WTC11 (cell line): ENCODE measurements around the gene RIMKLB. TPM values are rescaled to one million over a fixed set of nuclear protein-coding genes. Genes with fewer than 3 reads are reported as not detected.

Source experiments
- ATAC-seq: fragments of 200-7000 bp; cut with Tn5 transposase; 2 replicates; pipeline ENCODE4 v1.10.0; 2021; ENCODE audit warnings: mild to moderate bottlenecking, moderate library complexity
- CTCF ChIA-PET: fragments of 300-600 bp; sonication (Branson Sonifier 250); formaldehyde crosslinking; loops from one replicate; lab custom pipeline; 2021; ENCODE audit warnings: antibody characterized with exemption; lab: Charles Lee
- POLR2A ChIA-PET: fragments of 350-600 bp; sonication (Branson Sonifier 250); formaldehyde crosslinking; loops from one replicate; lab custom pipeline; 2021; ENCODE audit warnings: antibody characterized with exemption; lab: Charles Lee
- DNase-seq: peaks from one replicate; pipeline ENCODE4 v3.0.0; 2021; ENCODE audit warnings: low spot score
- H3K27ac Mint-ChIP-seq: 2 replicates; pipeline ENCODE4 v1.8.0; 2021; ENCODE audit warnings: mixed read lengths
- H3K27me3 Mint-ChIP-seq: 2 replicates; pipeline ENCODE4 v1.8.0; 2021; ENCODE audit warnings: low read depth, mild to moderate bottlenecking, moderate library complexity, mixed read lengths
- H3K36me3 Mint-ChIP-seq: 2 replicates; pipeline ENCODE4 v1.8.0; 2021; ENCODE audit warnings: mixed read lengths
- H3K4me1 Mint-ChIP-seq: 2 replicates; pipeline ENCODE4 v1.8.0; 2022; ENCODE audit warnings: mixed read lengths
- H3K4me3 Mint-ChIP-seq: 2 replicates; pipeline ENCODE4 v1.8.0; 2021; ENCODE audit warnings: mild to moderate bottlenecking, moderate library complexity, mixed read lengths
- H3K9me3 Mint-ChIP-seq: 2 replicates; pipeline ENCODE4 v1.8.0; 2021; ENCODE audit warnings: mixed read lengths
- ETV6 ChIP-seq: sonication (generic); formaldehyde crosslinking; IDR thresholded peaks from 2 replicates; pipeline ENCODE4 v1.8.1; 2022; ENCODE audit warnings: mild to moderate bottlenecking, missing genetic modification reagents
- HMGA2 ChIP-seq: fragments of 250-450 bp; sonication (Bioruptor Pico); IDR thresholded peaks from 2 replicates; pipeline ENCODE4 v1.4.0; 2021; ENCODE audit warnings: mild to moderate bottlenecking, moderate library complexity
- NFE2L1 ChIP-seq: sonication (generic); formaldehyde crosslinking; IDR thresholded peaks from 2 replicates; pipeline ENCODE4 v1.8.1; 2023; ENCODE audit warnings: missing genetic modification reagents
- NR1H2 ChIP-seq: sonication (generic); formaldehyde crosslinking; IDR thresholded peaks from 2 replicates; pipeline ENCODE4 v1.9.0; 2021; ENCODE audit warnings: mild to moderate bottlenecking, moderate library complexity, missing genetic modification reagents
- OVOL2 ChIP-seq: fragments of 250-450 bp; sonication (Bioruptor Pico); IDR thresholded peaks from 2 replicates; pipeline ENCODE4 v1.9.0; 2021; ENCODE audit warnings: mild to moderate bottlenecking, borderline replicate concordance
- ZNF219 ChIP-seq: sonication (generic); formaldehyde crosslinking; IDR thresholded peaks from 2 replicates; pipeline ENCODE4 v1.8.0; 2023; ENCODE audit warnings: missing genetic modification reagents, mild to moderate bottlenecking, borderline replicate concordance
- ZNF396 ChIP-seq: fragments of 250-450 bp; sonication (Bioruptor Pico); IDR thresholded peaks from 2 replicates; pipeline ENCODE4 v1.8.0; 2021; ENCODE audit warnings: mild to moderate bottlenecking, moderate library complexity, borderline replicate concordance
- ZNF671 ChIP-seq: fragments of 250-450 bp; sonication (Bioruptor Pico); IDR thresholded peaks from 2 replicates; pipeline ENCODE4 v1.8.0; 2021; ENCODE audit warnings: mild to moderate bottlenecking
- total RNA-seq: library from RNA; stranded (reverse); gene quantifications from 3 replicates; pipeline ENCODE4 v1.2.3, GENCODE V29; 2021
- TF ChIP-seq, protein P1 (sequence below): fragments of 250-450 bp; sonication (Bioruptor Pico); IDR thresholded peaks from 2 replicates; pipeline ENCODE4 v2.1.2; 2022; ENCODE audit warnings: mild to moderate bottlenecking, moderate library complexity
- TF ChIP-seq, protein P2 (sequence below): fragments of 250-450 bp; sonication (Bioruptor Pico); IDR thresholded peaks from 2 replicates; pipeline ENCODE4 v1.9.0; 2021; ENCODE audit warnings: mild to moderate bottlenecking
- TF ChIP-seq, protein P3 (sequence below): sonication (generic); formaldehyde crosslinking; IDR thresholded peaks from 2 replicates; pipeline ENCODE4 v1.8.1; 2023; ENCODE audit warnings: mild to moderate bottlenecking, missing genetic modification reagents, borderline replicate concordance
- TF ChIP-seq, protein P4 (sequence below): sonication (generic); formaldehyde crosslinking; IDR thresholded peaks from 2 replicates; pipeline ENCODE4 v1.8.0; 2022; ENCODE audit warnings: mild to moderate bottlenecking, missing genetic modification reagents
- TF ChIP-seq, protein P5 (sequence below): sonication (generic); formaldehyde crosslinking; IDR thresholded peaks from 2 replicates; pipeline ENCODE4 v1.8.0; 2023; ENCODE audit warnings: missing genetic modification reagents
- TF ChIP-seq, protein P6 (sequence below): sonication (generic); formaldehyde crosslinking; IDR thresholded peaks from 2 replicates; pipeline ENCODE4 v1.8.1; 2022; ENCODE audit warnings: low read depth, missing genetic modification reagents, borderline replicate concordance
- TF ChIP-seq, protein P7 (sequence below): fragments of 250-450 bp; sonication (Bioruptor Pico); IDR thresholded peaks from 2 replicates; pipeline ENCODE4 v1.8.0; 2021; ENCODE audit warnings: mild to moderate bottlenecking
- TF ChIP-seq, protein P8 (sequence below): sonication (generic); formaldehyde crosslinking; IDR thresholded peaks from 2 replicates; pipeline ENCODE4 v1.8.1; 2023; ENCODE audit warnings: mild to moderate bottlenecking, missing genetic modification reagents
- TF ChIP-seq, protein P9 (sequence below): sonication (generic); formaldehyde crosslinking; IDR thresholded peaks from 2 replicates; pipeline ENCODE4 v1.8.1; 2022; ENCODE audit warnings: low read depth, mild to moderate bottlenecking, moderate library complexity, missing genetic modification reagents, borderline replicate concordance
- TF ChIP-seq, protein P10 (sequence below): sonication (generic); formaldehyde crosslinking; conservative IDR thresholded peaks from 2 replicates; pipeline ENCODE4 v1.8.1; 2023; ENCODE audit warnings: mild to moderate bottlenecking, low read depth, missing genetic modification reagents, moderate library complexity

Gene RIMKLB
- total RNA-seq, 1 experiment from 2014 or later: 106 TPM

DNA sequence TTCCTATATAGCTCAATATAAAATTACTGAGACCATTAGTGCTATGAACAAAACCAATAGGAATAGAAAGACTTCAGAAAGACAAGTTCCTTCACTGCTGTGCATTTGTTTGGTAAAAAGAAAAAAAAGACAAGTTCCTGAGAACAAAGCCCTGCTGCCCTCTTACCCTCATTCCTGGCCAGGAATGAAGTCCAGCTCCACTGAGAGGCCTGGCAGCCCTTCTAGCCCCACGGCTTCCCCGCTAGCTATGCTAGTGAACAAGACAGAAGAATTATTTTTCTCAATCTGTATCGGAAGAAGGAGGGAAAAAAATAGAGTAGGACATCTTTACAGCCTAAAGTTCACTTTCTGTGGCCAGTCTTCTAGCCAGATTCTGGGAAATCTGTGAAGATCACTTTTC is 36.8 kb upstream of the RIMKLB start:
- Mint-ChIP-seq H3K27ac (no peak overlapping the region), H3K27me3 (no peaks in the 10 kb centered on the region), H3K9me3 (no peaks in the 10 kb centered on the region), H3K36me3 (no peaks in the 10 kb centered on the region), H3K4me1 (peaks cover 5% of the 10 kb centered on the region), H3K4me3 (no peak overlapping the region)
- ATAC-seq (no peak), DNase-seq (no peak)
- POLR2A ChIA-PET: no interaction called here
- CTCF ChIA-PET: interaction anchor here (0.6 to 1.1 kb wide), 3 partner anchors 16 to 163 kb away, joined by 4 to 6 read pairs (median 4); no protein-coding TSS in a partner anchor
- TF ChIP-seq HMGA2 (CRISPR knock-in tag) (no peak), ZNF396 (no peak), NFE2L1 (CRISPR knock-in tag) (no peak), ETV6 (CRISPR knock-in tag) (no peak), ZNF219 (CRISPR knock-in tag) (no peak)
- TF ChIP-seq, protein P1, sequence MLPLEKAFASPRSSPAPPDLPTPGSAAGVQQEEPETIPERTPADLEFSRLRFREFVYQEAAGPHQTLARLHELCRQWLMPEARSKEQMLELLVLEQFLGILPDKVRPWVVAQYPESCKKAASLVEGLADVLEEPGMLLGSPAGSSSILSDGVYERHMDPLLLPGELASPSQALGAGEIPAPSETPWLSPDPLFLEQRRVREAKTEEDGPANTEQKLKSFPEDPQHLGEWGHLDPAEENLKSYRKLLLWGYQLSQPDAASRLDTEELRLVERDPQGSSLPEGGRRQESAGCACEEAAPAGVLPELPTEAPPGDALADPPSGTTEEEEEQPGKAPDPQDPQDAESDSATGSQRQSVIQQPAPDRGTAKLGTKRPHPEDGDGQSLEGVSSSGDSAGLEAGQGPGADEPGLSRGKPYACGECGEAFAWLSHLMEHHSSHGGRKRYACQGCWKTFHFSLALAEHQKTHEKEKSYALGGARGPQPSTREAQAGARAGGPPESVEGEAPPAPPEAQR (CRISPR knock-in tag): no peak
- TF ChIP-seq, protein P2, sequence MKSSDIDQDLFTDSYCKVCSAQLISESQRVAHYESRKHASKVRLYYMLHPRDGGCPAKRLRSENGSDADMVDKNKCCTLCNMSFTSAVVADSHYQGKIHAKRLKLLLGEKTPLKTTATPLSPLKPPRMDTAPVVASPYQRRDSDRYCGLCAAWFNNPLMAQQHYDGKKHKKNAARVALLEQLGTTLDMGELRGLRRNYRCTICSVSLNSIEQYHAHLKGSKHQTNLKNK (CRISPR knock-in tag): no peak
- TF ChIP-seq, protein P3, sequence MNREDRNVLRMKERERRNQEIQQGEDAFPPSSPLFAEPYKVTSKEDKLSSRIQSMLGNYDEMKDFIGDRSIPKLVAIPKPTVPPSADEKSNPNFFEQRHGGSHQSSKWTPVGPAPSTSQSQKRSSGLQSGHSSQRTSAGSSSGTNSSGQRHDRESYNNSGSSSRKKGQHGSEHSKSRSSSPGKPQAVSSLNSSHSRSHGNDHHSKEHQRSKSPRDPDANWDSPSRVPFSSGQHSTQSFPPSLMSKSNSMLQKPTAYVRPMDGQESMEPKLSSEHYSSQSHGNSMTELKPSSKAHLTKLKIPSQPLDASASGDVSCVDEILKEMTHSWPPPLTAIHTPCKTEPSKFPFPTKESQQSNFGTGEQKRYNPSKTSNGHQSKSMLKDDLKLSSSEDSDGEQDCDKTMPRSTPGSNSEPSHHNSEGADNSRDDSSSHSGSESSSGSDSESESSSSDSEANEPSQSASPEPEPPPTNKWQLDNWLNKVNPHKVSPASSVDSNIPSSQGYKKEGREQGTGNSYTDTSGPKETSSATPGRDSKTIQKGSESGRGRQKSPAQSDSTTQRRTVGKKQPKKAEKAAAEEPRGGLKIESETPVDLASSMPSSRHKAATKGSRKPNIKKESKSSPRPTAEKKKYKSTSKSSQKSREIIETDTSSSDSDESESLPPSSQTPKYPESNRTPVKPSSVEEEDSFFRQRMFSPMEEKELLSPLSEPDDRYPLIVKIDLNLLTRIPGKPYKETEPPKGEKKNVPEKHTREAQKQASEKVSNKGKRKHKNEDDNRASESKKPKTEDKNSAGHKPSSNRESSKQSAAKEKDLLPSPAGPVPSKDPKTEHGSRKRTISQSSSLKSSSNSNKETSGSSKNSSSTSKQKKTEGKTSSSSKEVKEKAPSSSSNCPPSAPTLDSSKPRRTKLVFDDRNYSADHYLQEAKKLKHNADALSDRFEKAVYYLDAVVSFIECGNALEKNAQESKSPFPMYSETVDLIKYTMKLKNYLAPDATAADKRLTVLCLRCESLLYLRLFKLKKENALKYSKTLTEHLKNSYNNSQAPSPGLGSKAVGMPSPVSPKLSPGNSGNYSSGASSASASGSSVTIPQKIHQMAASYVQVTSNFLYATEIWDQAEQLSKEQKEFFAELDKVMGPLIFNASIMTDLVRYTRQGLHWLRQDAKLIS (CRISPR knock-in tag): no peak
- TF ChIP-seq, protein P4, sequence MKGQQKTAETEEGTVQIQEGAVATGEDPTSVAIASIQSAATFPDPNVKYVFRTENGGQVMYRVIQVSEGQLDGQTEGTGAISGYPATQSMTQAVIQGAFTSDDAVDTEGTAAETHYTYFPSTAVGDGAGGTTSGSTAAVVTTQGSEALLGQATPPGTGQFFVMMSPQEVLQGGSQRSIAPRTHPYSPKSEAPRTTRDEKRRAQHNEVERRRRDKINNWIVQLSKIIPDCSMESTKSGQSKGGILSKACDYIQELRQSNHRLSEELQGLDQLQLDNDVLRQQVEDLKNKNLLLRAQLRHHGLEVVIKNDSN (CRISPR knock-in tag): no peak
- TF ChIP-seq, all 79 proteins: peak for 0

DNA sequence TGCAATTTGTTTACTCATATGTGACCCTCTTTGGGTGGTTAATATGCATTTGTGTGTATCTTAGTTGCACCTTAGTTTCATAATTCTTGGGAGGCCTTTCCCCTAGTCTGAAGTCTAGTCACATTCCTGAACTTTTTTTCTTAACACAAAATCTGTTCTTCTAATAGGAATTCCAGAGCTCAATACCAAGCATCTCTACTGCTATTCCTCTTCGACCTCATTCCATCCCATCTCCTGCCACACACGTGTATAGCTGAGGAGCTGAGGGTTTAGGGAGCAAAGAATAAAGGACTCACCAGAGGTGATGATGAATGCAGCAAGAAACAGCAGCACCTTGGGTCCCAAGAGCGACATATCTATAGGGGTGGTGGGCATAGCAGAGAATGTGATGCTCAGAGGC is 36.0 kb upstream of the RIMKLB start:
- H3K4me3 Mint-ChIP-seq: no peak overlapping the region
- H3K27ac Mint-ChIP-seq: no peak overlapping the region
- ChIA-PET POLR2A (no interaction called here), CTCF (interaction anchor here (1.2 kb wide), 1 partner anchor 117 kb away, joined by 3 read pairs; no protein-coding TSS in a partner anchor)
- ATAC-seq (no peak), DNase-seq (no peak)
- peaks cover 5% of the 10 kb centered on the region for H3K4me1 Mint-ChIP-seq
- no peaks in the 10 kb centered on the region for H3K9me3 Mint-ChIP-seq
- H3K27me3 Mint-ChIP-seq: no peaks in the 10 kb centered on the region
- H3K36me3 Mint-ChIP-seq: no peaks in the 10 kb centered on the region
- TF ChIP-seq, protein P5, sequence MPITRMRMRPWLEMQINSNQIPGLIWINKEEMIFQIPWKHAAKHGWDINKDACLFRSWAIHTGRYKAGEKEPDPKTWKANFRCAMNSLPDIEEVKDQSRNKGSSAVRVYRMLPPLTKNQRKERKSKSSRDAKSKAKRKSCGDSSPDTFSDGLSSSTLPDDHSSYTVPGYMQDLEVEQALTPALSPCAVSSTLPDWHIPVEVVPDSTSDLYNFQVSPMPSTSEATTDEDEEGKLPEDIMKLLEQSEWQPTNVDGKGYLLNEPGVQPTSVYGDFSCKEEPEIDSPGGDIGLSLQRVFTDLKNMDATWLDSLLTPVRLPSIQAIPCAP (CRISPR knock-in tag): no peak
- TF ChIP-seq, protein P6, sequence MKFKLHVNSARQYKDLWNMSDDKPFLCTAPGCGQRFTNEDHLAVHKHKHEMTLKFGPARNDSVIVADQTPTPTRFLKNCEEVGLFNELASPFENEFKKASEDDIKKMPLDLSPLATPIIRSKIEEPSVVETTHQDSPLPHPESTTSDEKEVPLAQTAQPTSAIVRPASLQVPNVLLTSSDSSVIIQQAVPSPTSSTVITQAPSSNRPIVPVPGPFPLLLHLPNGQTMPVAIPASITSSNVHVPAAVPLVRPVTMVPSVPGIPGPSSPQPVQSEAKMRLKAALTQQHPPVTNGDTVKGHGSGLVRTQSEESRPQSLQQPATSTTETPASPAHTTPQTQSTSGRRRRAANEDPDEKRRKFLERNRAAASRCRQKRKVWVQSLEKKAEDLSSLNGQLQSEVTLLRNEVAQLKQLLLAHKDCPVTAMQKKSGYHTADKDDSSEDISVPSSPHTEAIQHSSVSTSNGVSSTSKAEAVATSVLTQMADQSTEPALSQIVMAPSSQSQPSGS (CRISPR knock-in tag): no peak
- TF ChIP-seq HMGA2 (CRISPR knock-in tag): no peak
- no peak for TF ChIP-seq ZNF396
- no peak for TF ChIP-seq ZNF671 (CRISPR knock-in tag)
- no peak for TF ChIP-seq NR1H2 (CRISPR knock-in tag)
- TF ChIP-seq NFE2L1 (CRISPR knock-in tag): no peak
- TF ChIP-seq, protein P7, sequence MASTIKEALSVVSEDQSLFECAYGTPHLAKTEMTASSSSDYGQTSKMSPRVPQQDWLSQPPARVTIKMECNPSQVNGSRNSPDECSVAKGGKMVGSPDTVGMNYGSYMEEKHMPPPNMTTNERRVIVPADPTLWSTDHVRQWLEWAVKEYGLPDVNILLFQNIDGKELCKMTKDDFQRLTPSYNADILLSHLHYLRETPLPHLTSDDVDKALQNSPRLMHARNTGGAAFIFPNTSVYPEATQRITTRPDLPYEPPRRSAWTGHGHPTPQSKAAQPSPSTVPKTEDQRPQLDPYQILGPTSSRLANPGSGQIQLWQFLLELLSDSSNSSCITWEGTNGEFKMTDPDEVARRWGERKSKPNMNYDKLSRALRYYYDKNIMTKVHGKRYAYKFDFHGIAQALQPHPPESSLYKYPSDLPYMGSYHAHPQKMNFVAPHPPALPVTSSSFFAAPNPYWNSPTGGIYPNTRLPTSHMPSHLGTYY (CRISPR knock-in tag): no peak
- TF ChIP-seq, protein P8, sequence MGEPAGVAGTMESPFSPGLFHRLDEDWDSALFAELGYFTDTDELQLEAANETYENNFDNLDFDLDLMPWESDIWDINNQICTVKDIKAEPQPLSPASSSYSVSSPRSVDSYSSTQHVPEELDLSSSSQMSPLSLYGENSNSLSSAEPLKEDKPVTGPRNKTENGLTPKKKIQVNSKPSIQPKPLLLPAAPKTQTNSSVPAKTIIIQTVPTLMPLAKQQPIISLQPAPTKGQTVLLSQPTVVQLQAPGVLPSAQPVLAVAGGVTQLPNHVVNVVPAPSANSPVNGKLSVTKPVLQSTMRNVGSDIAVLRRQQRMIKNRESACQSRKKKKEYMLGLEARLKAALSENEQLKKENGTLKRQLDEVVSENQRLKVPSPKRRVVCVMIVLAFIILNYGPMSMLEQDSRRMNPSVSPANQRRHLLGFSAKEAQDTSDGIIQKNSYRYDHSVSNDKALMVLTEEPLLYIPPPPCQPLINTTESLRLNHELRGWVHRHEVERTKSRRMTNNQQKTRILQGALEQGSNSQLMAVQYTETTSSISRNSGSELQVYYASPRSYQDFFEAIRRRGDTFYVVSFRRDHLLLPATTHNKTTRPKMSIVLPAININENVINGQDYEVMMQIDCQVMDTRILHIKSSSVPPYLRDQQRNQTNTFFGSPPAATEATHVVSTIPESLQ (CRISPR knock-in tag): no peak
- TF ChIP-seq, protein P9, sequence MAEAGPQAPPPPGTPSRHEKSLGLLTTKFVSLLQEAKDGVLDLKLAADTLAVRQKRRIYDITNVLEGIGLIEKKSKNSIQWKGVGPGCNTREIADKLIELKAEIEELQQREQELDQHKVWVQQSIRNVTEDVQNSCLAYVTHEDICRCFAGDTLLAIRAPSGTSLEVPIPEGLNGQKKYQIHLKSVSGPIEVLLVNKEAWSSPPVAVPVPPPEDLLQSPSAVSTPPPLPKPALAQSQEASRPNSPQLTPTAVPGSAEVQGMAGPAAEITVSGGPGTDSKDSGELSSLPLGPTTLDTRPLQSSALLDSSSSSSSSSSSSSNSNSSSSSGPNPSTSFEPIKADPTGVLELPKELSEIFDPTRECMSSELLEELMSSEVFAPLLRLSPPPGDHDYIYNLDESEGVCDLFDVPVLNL (CRISPR knock-in tag): no peak
- no peak for TF ChIP-seq OVOL2 (CRISPR knock-in tag)
- TF ChIP-seq, protein P10, sequence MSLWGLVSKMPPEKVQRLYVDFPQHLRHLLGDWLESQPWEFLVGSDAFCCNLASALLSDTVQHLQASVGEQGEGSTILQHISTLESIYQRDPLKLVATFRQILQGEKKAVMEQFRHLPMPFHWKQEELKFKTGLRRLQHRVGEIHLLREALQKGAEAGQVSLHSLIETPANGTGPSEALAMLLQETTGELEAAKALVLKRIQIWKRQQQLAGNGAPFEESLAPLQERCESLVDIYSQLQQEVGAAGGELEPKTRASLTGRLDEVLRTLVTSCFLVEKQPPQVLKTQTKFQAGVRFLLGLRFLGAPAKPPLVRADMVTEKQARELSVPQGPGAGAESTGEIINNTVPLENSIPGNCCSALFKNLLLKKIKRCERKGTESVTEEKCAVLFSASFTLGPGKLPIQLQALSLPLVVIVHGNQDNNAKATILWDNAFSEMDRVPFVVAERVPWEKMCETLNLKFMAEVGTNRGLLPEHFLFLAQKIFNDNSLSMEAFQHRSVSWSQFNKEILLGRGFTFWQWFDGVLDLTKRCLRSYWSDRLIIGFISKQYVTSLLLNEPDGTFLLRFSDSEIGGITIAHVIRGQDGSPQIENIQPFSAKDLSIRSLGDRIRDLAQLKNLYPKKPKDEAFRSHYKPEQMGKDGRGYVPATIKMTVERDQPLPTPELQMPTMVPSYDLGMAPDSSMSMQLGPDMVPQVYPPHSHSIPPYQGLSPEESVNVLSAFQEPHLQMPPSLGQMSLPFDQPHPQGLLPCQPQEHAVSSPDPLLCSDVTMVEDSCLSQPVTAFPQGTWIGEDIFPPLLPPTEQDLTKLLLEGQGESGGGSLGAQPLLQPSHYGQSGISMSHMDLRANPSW (CRISPR knock-in tag): no peak
